ENCODE results near the gene FGR.
A peak's percentile ranks its signal among the peaks of the same experiment; 100 is the strongest.

FGR gene

GRCh38 chr1:27600498-27601175 lies 34.3 kb downstream of the FGR start:
- peak overlapping the region; percentile 80; the same call in 1 of the 2 replicates for H3K27ac ChIP-seq
- TF ChIP-seq ZFX (IDR thresholded peaks at IDR 0.05), result no peak
- TF ChIP-seq CTCF (conservative IDR thresholded peaks at IDR 0.05), result no peak

GRCh38 chr1:27599605-27600497 lies 35.1 kb downstream of the FGR start:
- H3K27ac ChIP-seq, result no peak overlapping the region
- TF ChIP-seq CTCF (conservative IDR thresholded peaks at IDR 0.05), result no peak
- TF ChIP-seq ZFX (IDR thresholded peaks at IDR 0.05), result no peak

- no peak overlapping the region for H3K27ac ChIP-seq
- TF ChIP-seq CTCF (conservative IDR thresholded peaks at IDR 0.05) (no peak), ZFX (IDR thresholded peaks at IDR 0.05) (no peak)
Observed at GRCh38 chr1:27598902-27599528, 36.0 kb downstream of the FGR start.

- TF ChIP-seq CTCF (conservative IDR thresholded peaks at IDR 0.05) (no peak), ZFX (IDR thresholded peaks at IDR 0.05) (no peak)
- no peak overlapping the region for H3K27ac ChIP-seq
Observed at GRCh38 chr1:27598295-27598687, 36.7 kb downstream of the FGR start.

GRCh38 chr1:27597516-27598294 lies 37.3 kb downstream of the FGR start:
- H3K27ac ChIP-seq, result no peak overlapping the region
- no peak for TF ChIP-seq ZFX (IDR thresholded peaks at IDR 0.05)
- TF ChIP-seq CTCF (conservative IDR thresholded peaks at IDR 0.05), result no peak

GRCh38 chr1:27596986-27597385 lies 38.0 kb downstream of the FGR start:
- no peak overlapping the region for H3K27ac ChIP-seq

More at GRCh38 chr1:27596986-27597385, 38.0 kb downstream of the FGR start:
- no peak for TF ChIP-seq CTCF (conservative IDR thresholded peaks at IDR 0.05)
- TF ChIP-seq ZFX (IDR thresholded peaks at IDR 0.05), result no peak
